ENCODE data around the gene LRMDA. TPM values are rescaled to one million over a fixed set of nuclear protein-coding genes. Genes with fewer than 3 reads are reported as not detected.

LRMDA gene
- total and polyA plus RNA-seq, 10 of the 15 experiments (the other 5 are each of a cell fraction or from before 2014, with no cell fraction given): 0.07 to 0.54 (median 0.29) TPM; not detected in 4

- FAIRE-seq: no peak
- Histone ChIP-seq H3K36me3 (ENCODE audit: control insufficient read depth in 2 of 2, insufficient read depth in 2 of 2, low read length in 1 of 2) (no peaks in the 10 kb centered on the region), H2AFZ (ENCODE audit: control insufficient read depth, low read depth, low read length) (no peak overlapping the region), H3K4me1 (ENCODE audit: control insufficient read depth, insufficient read depth, low read length) (no peaks in the 10 kb centered on the region), H3K79me2 (ENCODE audit: control insufficient read depth, insufficient read depth, low read length) (no peaks in the 10 kb centered on the region), H3K9me3 (replicated peaks; ENCODE audit: control insufficient read depth, insufficient read depth, low read length) (no peaks in the 10 kb centered on the region), H3K4me3 (no peak overlapping the region), H4K20me1 (ENCODE audit: control insufficient read depth, insufficient read depth) (no peaks in the 10 kb centered on the region), H3K9ac (ENCODE audit: control insufficient read depth, insufficient read depth, low read length) (no peak overlapping the region), H3K27me3 (replicated peaks in 1 of 2; ENCODE audit: control insufficient read depth in 2 of 2, insufficient read depth in 2 of 2, low read length in 1 of 2) (no peaks in the 10 kb centered on the region; a peak in 1 of 4 replicates), H3K27ac (ENCODE audit: control insufficient read depth, insufficient read depth) (no peak overlapping the region), H3K4me2 (ENCODE audit: control insufficient read depth, insufficient read depth) (no peak overlapping the region)
- intact Hi-C loops (cut with micrococcal nuclease; ENCODE audit: unreplicated experiment) (no loop called here), in situ Hi-C loops (cut with MboI) (no loop called here)
- POLR2A ChIA-PET: no interaction called here
- 44% methylated on average over 9 of the region's 9 CpGs for WGBS (ENCODE audit: insufficient coverage, insufficient replicate concordance, low lambda C conversion rate, missing lambda C conversion rate)
- no peak for ATAC-seq
- TF ChIP-seq NFYA (IDR thresholded peaks at IDR 0.05; ENCODE audit: borderline replicate concordance, low read depth, low read length): no peak
- TF ChIP-seq RUNX3 (IDR thresholded peaks at IDR 0.05; ENCODE audit: low read length): no peak
- no peak for TF ChIP-seq FOS (IDR thresholded peaks at IDR 0.05; ENCODE audit: borderline replicate concordance, extremely low read depth, insufficient read length)
- no peak for TF ChIP-seq HDAC6 (IDR thresholded peaks at IDR 0.05; ENCODE audit: unreplicated experiment)
- no peak for TF ChIP-seq ZBTB40 (IDR thresholded peaks at IDR 0.05; ENCODE audit: borderline replicate concordance)
- no peak for TF ChIP-seq CEBPB (IDR thresholded peaks at IDR 0.05; ENCODE audit: borderline replicate concordance in 1 of 2, low read depth in 2 of 2, low read length in 2 of 2)
- TF ChIP-seq BCL3 (IDR thresholded peaks at IDR 0.05; ENCODE audit: borderline replicate concordance, insufficient read depth, low read depth, low read length, poor library complexity, severe bottlenecking): no peak
- SMC1A ChIA-PET (ENCODE audit: uncharacterized antibody, unreplicated experiment): interaction anchor here (1.0 kb wide), 1 partner anchor 25 kb away, joined by 3 read pairs; no protein-coding TSS in a partner anchor
- CTCF ChIA-PET: no interaction called here
- RAD21 ChIA-PET (ENCODE audit: unreplicated experiment): no interaction called here
- DNase-seq (ENCODE audit: low read depth, low spot score): no peak
- no TSS peak for BruUV-seq (replicated peaks)
Observed at GRCh38 chr10:75456122-75456521, 24.7 kb downstream of the LRMDA start.

All from GM12878 (cell line).